Measurements from ENCODE around the gene KMT2E.
"Not testable (repeated sequence)": the region's sequence is repeated elsewhere in the genome, so short reads cannot be mapped to it uniquely, and the experiment has no call there.

The KMT2E gene

GRCh38 chr7:105013816-105014692 lies at the start of gene KMT2E:
TSS of gene KMT2E (plus strand) at chr7:105014205. CDS start at chr7:105040953, 26,748 bp downstream.
- peak; percentile 47 for DNase-seq (ENCODE audit: low read depth, low spot score)

GRCh38 chr7:104964626-104965236 lies 49.3 kb upstream of the KMT2E start:
- DNase-seq (ENCODE audit: low read depth, low spot score), result no peak

- DNase-seq (ENCODE audit: low read depth, low spot score), result no peak
Measured at GRCh38 chr7:104966022-104966421, 48.0 kb upstream of the KMT2E start.

GRCh38 chr7:104967088-104967487 lies 46.9 kb upstream of the KMT2E start:
- no peak for DNase-seq (ENCODE audit: low read depth, low spot score)

- DNase-seq (ENCODE audit: low read depth, low spot score), result no peak
Measured at GRCh38 chr7:104967595-104967994, 46.4 kb upstream of the KMT2E start.

- DNase-seq (ENCODE audit: low read depth, low spot score), result no peak
Measured at GRCh38 chr7:104968648-104969047, 45.4 kb upstream of the KMT2E start.

GRCh38 chr7:104969183-104969582 lies 44.8 kb upstream of the KMT2E start:
- DNase-seq (ENCODE audit: low read depth, low spot score), result no peak

- DNase-seq (ENCODE audit: low read depth, low spot score), result no peak
Measured at GRCh38 chr7:104971290-104972071, 42.5 kb upstream of the KMT2E start.

- DNase-seq (ENCODE audit: low read depth, low spot score), result no peak
Measured at GRCh38 chr7:104972500-104972899, 41.5 kb upstream of the KMT2E start.

- DNase-seq (ENCODE audit: low read depth, low spot score), result no peak
Measured at GRCh38 chr7:104973227-104973626, 40.8 kb upstream of the KMT2E start.

- DNase-seq (ENCODE audit: low read depth, low spot score), result peak; percentile 67
Measured at GRCh38 chr7:104973909-104974415, 40.0 kb upstream of the KMT2E start.

- DNase-seq (ENCODE audit: low read depth, low spot score), result not testable (repeated sequence)
Measured at GRCh38 chr7:104975553-104975952, 38.5 kb upstream of the KMT2E start.

GRCh38 chr7:104976966-104977636 lies 36.9 kb upstream of the KMT2E start:
- no peak for DNase-seq (ENCODE audit: low read depth, low spot score)

GRCh38 chr7:104978460-104978859 lies 35.5 kb upstream of the KMT2E start:
- no peak for DNase-seq (ENCODE audit: low read depth, low spot score)

- DNase-seq (ENCODE audit: low read depth, low spot score), result peak; percentile 81
Measured at GRCh38 chr7:104979167-104979841, 34.7 kb upstream of the KMT2E start.

GRCh38 chr7:104980440-104980839 lies 33.6 kb upstream of the KMT2E start:
- no peak for DNase-seq (ENCODE audit: low read depth, low spot score)

- DNase-seq (ENCODE audit: low read depth, low spot score), result no peak
Measured at GRCh38 chr7:104980841-104981671, 32.9 kb upstream of the KMT2E start.

- no peak for DNase-seq (ENCODE audit: low read depth, low spot score)
Measured at GRCh38 chr7:104981672-104982037, 32.4 kb upstream of the KMT2E start.

GRCh38 chr7:104982308-104983075 lies 31.5 kb upstream of the KMT2E start:
- no peak for DNase-seq (ENCODE audit: low read depth, low spot score)

Data from smooth muscle cell of the brain vasculature (primary cell).